Stimulated activated CD4-positive, alpha-beta T cell treated with anti-CD3 and anti-CD28 coated beads, Interleukin-1b, Interleukin-23, amount 100 ng/mL, for 1 hour (primary cell): ENCODE measurements around the gene LDLRAD2.

Source experiments
- DNase-seq, 2 donors: peaks; one replicate each; pipeline ENCODE4 v3.0.0-alpha.2; 2020; ENCODE audit warnings: low read depth in 2 of 2

LDLRAD2 gene

GRCh38 chr1:21860971-21861370 is 48.9 kb downstream of the LDLRAD2 start:
- no peak for DNase-seq

GRCh38 chr1:21861602-21862429 is 49.8 kb downstream of the LDLRAD2 start:
- DNase-seq: no peak

- no peak for DNase-seq
These were observed 51.9 kb downstream of the LDLRAD2 start for GRCh38 chr1:21863981-21864380.

- DNase-seq: no peak
These were observed 52.7 kb downstream of the LDLRAD2 start for GRCh38 chr1:21864730-21865129.

GRCh38 chr1:21865609-21865942 is 53.5 kb downstream of the LDLRAD2 start:
- no peak for DNase-seq

GRCh38 chr1:21865943-21866706 is 54.1 kb downstream of the LDLRAD2 start:
- no peak for DNase-seq

GRCh38 chr1:21866707-21867043 is 54.6 kb downstream of the LDLRAD2 start:
- no peak for DNase-seq

- DNase-seq: no peak
These were observed 55.5 kb downstream of the LDLRAD2 start for GRCh38 chr1:21867451-21867996.

- no peak for DNase-seq
These were observed 56.4 kb downstream of the LDLRAD2 start for GRCh38 chr1:21868482-21868881.

GRCh38 chr1:21868941-21869454 is 56.9 kb downstream of the LDLRAD2 start:
- no peak for DNase-seq

GRCh38 chr1:21869620-21870121 is 57.6 kb downstream of the LDLRAD2 start:
- no peak for DNase-seq

- DNase-seq: no peak
These were observed 58.5 kb downstream of the LDLRAD2 start for GRCh38 chr1:21870611-21871010.

- DNase-seq: no peak
These were observed 59.9 kb downstream of the LDLRAD2 start for GRCh38 chr1:21871943-21872342.

- DNase-seq: no peak
These were observed 60.5 kb downstream of the LDLRAD2 start for GRCh38 chr1:21872445-21873079.

- no peak for DNase-seq
These were observed 61.1 kb downstream of the LDLRAD2 start for GRCh38 chr1:21873174-21873573.

- DNase-seq: no peak
These were observed 61.7 kb downstream of the LDLRAD2 start for GRCh38 chr1:21873761-21874160.

GRCh38 chr1:21874328-21874727 is 62.3 kb downstream of the LDLRAD2 start:
- DNase-seq: no peak
